ENCODE measurements around the gene ANKFY1. TPM values are rescaled to one million over a fixed set of nuclear protein-coding genes. Genes with fewer than 3 reads are reported as not detected.

Gene ANKFY1
- total RNA-seq, 4 donors from 2014 or later, result 30.7 to 35.7 (median 32.7) TPM

GRCh38 chr17:4162321-4162720 is 101.5 kb downstream of the ANKFY1 start:
- 53 to 56% methylated on average over 6 of the region's 6 CpGs for WGBS, 2 donors
- H3K4me3 ChIP-seq (ENCODE audit: low read depth, poor library complexity, severe bottlenecking), result no peak overlapping the region
- TF ChIP-seq POLR2A (IDR thresholded peaks at IDR 0.05) (no peak), CTCF (IDR thresholded peaks at IDR 0.05) (no peak)
- intact Hi-C loops (cut with DNase I; ENCODE audit: low total_unique reads), result no loop called here
- no peak for DNase-seq (ENCODE audit: low spot score in 2 of 2)

GRCh38 chr17:4161967-4162305 is 101.8 kb downstream of the ANKFY1 start:
- WGBS, 2 donors, result 73% methylated on average over 9 of the region's 9 CpGs
- intact Hi-C loops (cut with DNase I; ENCODE audit: low total_unique reads), result no loop called here
- no peak overlapping the region for H3K4me3 ChIP-seq (ENCODE audit: low read depth, poor library complexity, severe bottlenecking)
- no peak for TF ChIP-seq CTCF (IDR thresholded peaks at IDR 0.05)
- no peak for TF ChIP-seq POLR2A (IDR thresholded peaks at IDR 0.05)
- DNase-seq (ENCODE audit: low spot score in 2 of 2), result no peak

- 39 to 47% methylated on average over 7 of the region's 7 CpGs for WGBS, 2 donors
- no peak for TF ChIP-seq POLR2A (IDR thresholded peaks at IDR 0.05)
- TF ChIP-seq CTCF (IDR thresholded peaks at IDR 0.05), result no peak
- DNase-seq (ENCODE audit: low spot score in 2 of 2), result peak in 1 of 2 donors; percentile 48
- intact Hi-C loops (cut with DNase I; ENCODE audit: low total_unique reads), result no loop called here
- no peak overlapping the region for H3K4me3 ChIP-seq (ENCODE audit: low read depth, poor library complexity, severe bottlenecking)
Observed at GRCh38 chr17:4161192-4161966, 102.4 kb downstream of the ANKFY1 start.

GRCh38 chr17:4160294-4160859 is 103.4 kb downstream of the ANKFY1 start:
- H3K4me3 ChIP-seq (ENCODE audit: low read depth, poor library complexity, severe bottlenecking), result no peak overlapping the region
- WGBS, 2 donors, result 89 to 92% methylated on average over 19 of the region's 19 CpGs
- TF ChIP-seq CTCF (IDR thresholded peaks at IDR 0.05) (no peak), POLR2A (IDR thresholded peaks at IDR 0.05) (no peak)
- no peak for DNase-seq (ENCODE audit: low spot score in 2 of 2)
- intact Hi-C loops (cut with DNase I; ENCODE audit: low total_unique reads), result no loop called here

GRCh38 chr17:4159761-4160160 is 104.0 kb downstream of the ANKFY1 start:
- no peak for TF ChIP-seq CTCF (IDR thresholded peaks at IDR 0.05)
- no peak for TF ChIP-seq POLR2A (IDR thresholded peaks at IDR 0.05)
- WGBS, 2 donors, result 95% methylated on average over 15 of the region's 15 CpGs
- no peak overlapping the region for H3K4me3 ChIP-seq (ENCODE audit: low read depth, poor library complexity, severe bottlenecking)
- intact Hi-C loops (cut with DNase I; ENCODE audit: low total_unique reads), result no loop called here
- DNase-seq (ENCODE audit: low spot score in 2 of 2), result no peak
